ENCODE results near the gene ASCC3.
A peak's percentile ranks its signal among the peaks of the same experiment; 100 is the strongest.

The ASCC3 gene

DNA sequence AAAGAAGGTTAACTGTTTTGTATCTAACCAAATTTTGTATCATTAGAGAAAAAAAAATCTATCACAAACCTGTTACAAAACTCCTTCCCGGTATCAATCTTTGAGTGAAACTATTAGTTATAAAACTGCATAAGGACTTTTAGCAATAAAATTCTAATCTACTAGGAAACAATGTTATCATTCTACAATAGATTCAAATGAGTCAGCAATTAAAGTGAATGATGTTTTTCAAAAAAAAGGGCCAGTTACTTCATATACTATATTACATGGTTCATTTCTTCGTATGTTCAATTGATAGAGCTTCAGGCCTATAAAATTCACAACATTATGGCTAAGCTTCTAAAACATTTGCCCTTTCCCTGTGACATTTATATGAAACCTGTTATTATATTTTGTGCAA is 15.6 kb downstream of the ASCC3 start:
- peaks cover 3% of the 10 kb centered on the region for H3K4me1 Mint-ChIP-seq
- DNase-seq = no peak
- H3K4me3 Mint-ChIP-seq = no peak overlapping the region
- no peak overlapping the region for H3K27ac Mint-ChIP-seq
- no peaks in the 10 kb centered on the region for H3K27me3 Mint-ChIP-seq (ENCODE audit: low read depth, poor library complexity)
- H3K9me3 Mint-ChIP-seq = no peaks in the 10 kb centered on the region
- H3K36me3 Mint-ChIP-seq (ENCODE audit: low read depth) = peaks cover 41% of the 10 kb centered on the region
- TF ChIP-seq, protein P1, sequence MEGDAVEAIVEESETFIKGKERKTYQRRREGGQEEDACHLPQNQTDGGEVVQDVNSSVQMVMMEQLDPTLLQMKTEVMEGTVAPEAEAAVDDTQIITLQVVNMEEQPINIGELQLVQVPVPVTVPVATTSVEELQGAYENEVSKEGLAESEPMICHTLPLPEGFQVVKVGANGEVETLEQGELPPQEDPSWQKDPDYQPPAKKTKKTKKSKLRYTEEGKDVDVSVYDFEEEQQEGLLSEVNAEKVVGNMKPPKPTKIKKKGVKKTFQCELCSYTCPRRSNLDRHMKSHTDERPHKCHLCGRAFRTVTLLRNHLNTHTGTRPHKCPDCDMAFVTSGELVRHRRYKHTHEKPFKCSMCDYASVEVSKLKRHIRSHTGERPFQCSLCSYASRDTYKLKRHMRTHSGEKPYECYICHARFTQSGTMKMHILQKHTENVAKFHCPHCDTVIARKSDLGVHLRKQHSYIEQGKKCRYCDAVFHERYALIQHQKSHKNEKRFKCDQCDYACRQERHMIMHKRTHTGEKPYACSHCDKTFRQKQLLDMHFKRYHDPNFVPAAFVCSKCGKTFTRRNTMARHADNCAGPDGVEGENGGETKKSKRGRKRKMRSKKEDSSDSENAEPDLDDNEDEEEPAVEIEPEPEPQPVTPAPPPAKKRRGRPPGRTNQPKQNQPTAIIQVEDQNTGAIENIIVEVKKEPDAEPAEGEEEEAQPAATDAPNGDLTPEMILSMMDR (IDR thresholded peaks at IDR 0.05) = no peak

DNA sequence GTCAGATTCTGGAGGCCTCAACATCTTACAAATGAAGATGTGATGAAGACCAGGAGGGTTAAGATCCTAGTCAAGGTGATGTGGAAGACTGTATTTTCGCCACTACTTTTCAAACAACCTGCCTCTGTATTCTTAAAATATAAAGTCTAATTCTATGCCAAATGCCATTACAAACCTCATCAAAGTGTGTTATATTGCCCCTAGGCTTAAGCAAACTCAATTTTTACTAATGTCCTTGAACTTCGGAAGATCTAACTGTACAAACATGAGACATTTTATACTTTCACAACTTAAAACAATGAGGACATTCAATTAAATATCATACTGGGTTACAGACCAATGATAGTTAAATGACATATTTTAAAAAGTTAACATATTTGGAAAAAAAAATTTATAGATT is 19.1 kb downstream of the ASCC3 start:
- H3K9me3 Mint-ChIP-seq = no peaks in the 10 kb centered on the region
- H3K27ac Mint-ChIP-seq = no peak overlapping the region
- no peak overlapping the region for H3K4me3 Mint-ChIP-seq
- H3K4me1 Mint-ChIP-seq = no peaks in the 10 kb centered on the region
- no peak for DNase-seq
- H3K36me3 Mint-ChIP-seq (ENCODE audit: low read depth) = peaks cover 61% of the 10 kb centered on the region
- TF ChIP-seq, protein P1 (IDR thresholded peaks at IDR 0.05) = no peak
- H3K27me3 Mint-ChIP-seq (ENCODE audit: low read depth, poor library complexity) = no peaks in the 10 kb centered on the region

DNA sequence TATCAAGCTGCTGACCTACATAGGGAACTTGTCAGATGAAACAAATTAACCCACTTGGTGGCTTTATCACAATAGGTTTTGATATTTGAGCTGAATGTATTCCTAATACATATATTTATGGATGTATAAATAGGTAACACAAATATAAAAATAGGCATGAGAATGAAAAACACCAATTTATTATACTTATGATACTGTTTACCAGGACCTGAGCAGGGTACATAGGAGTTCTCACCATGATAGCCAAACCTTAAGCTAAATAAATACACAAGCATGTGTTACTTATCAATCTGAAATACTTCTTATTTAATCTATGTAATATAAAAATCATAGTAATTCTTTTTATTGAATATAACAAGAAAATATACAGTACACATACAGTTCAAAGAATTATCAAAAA is 25.0 kb downstream of the ASCC3 start:
- Mint-ChIP-seq H3K4me3 (no peak overlapping the region), H3K36me3 (ENCODE audit: low read depth) (peaks cover 48% of the 10 kb centered on the region), H3K9me3 (no peaks in the 10 kb centered on the region), H3K4me1 (no peaks in the 10 kb centered on the region), H3K27ac (no peak overlapping the region), H3K27me3 (ENCODE audit: low read depth, poor library complexity) (no peaks in the 10 kb centered on the region)
- DNase-seq = no peak
- TF ChIP-seq, protein P1 (IDR thresholded peaks at IDR 0.05) = no peak

DNA sequence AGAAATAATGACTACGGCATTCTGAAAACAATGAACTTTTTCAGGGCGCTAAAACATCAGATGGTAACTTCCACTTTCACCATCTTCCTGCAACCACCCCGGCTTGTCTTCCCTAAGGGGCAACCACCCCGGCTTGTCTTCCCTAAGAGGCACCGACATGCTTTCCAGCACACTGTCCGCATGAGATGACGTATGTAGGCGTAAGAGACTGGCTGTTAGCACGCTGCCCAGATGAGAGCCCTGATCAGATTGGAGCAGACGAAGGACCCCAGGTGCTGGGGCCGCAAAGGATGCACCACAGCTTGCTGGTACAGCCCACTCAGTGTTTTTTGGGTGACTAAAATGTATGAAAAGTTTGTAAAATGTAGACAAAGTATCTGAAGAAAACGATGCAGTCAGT is 29.3 kb downstream of the ASCC3 start:
- Mint-ChIP-seq H3K27ac (peak overlapping the region; percentile 53), H3K4me1 (peaks cover under 1% of the 10 kb centered on the region), H3K4me3 (no peak overlapping the region), H3K9me3 (no peaks in the 10 kb centered on the region), H3K27me3 (ENCODE audit: low read depth, poor library complexity) (no peaks in the 10 kb centered on the region), H3K36me3 (ENCODE audit: low read depth) (peaks cover 29% of the 10 kb centered on the region)
- DNase-seq = no peak
- TF ChIP-seq, protein P1 (IDR thresholded peaks at IDR 0.05) = no peak

DNA sequence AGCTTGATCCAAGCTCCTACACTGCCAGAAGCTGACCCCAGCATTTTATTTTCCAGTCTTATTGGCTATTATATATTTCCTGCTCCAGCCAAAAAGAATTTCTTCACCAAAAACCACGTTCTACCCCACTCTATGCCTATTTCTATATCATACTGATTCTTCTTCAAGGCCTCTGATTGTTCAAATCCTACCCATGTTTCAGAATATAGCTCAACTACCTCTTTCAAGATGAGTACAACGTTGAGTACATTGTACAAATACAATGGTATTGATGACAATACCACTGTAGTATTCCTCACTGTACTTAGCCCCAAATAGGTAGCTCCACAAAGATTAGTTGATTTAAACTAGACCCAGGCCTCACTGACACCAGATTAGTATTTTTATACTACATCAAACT is 31.0 kb downstream of the ASCC3 start:
- Mint-ChIP-seq H3K27ac (no peak overlapping the region), H3K9me3 (no peaks in the 10 kb centered on the region), H3K27me3 (ENCODE audit: low read depth, poor library complexity) (no peaks in the 10 kb centered on the region), H3K4me3 (no peak overlapping the region), H3K36me3 (ENCODE audit: low read depth) (peaks cover 23% of the 10 kb centered on the region), H3K4me1 (peaks cover 9% of the 10 kb centered on the region)
- no peak for DNase-seq
- TF ChIP-seq, protein P1 (IDR thresholded peaks at IDR 0.05) = no peak

DNA sequence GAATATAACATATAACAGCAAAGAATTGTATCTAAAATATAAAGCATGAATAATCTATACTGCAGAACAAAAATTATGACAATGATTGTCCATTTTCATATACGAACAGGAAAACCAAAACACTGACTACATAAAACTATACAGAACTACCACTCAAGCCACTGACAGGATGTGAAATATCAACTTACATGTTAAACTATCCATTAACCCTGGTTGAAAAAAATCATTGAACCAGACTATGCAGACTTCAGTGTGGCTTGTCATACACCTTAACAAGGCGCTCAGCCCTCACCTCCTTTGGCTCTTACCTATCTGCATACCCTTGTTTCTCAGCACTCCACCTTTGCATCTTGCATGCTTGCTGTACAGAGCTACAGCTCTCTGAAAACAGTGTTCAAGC is 34.9 kb downstream of the ASCC3 start:
- Mint-ChIP-seq H3K36me3 (ENCODE audit: low read depth) (peaks cover 17% of the 10 kb centered on the region), H3K4me1 (peaks cover 9% of the 10 kb centered on the region), H3K4me3 (no peak overlapping the region), H3K9me3 (no peaks in the 10 kb centered on the region), H3K27me3 (ENCODE audit: low read depth, poor library complexity) (no peaks in the 10 kb centered on the region), H3K27ac (no peak overlapping the region)
- TF ChIP-seq, protein P1 (IDR thresholded peaks at IDR 0.05) = no peak
- DNase-seq = no peak
